A204.1 (cell line): ENCODE results near the gene LHFPL5.

ENCODE experiments used
- FAIRE-seq: peaks from 2 replicates; lab custom pipeline; 2012; peaks lifted over from hg19 to GRCh38; lab: Jason Lieb, UNC

The LHFPL5 gene

DNA sequence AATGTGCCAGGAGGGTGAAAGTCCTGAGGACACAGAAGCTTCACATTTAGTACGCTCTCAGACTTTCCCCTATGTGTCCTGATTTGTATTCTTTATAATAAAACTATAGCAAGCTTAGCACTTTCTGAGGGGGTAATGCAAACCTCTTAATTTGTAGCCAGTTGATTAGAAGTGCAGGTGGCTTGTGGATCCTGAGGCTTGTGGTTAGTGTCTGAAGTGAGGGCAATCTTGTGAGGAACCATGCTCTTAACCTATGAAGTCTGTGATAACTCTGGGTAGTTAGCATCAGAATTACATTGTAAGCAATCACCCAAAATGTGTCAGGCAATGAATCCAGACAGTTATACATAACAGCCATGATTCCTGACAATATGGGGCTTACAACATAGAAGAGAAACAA is 51.1 kb downstream of the LHFPL5 start:
- no peak for FAIRE-seq

DNA sequence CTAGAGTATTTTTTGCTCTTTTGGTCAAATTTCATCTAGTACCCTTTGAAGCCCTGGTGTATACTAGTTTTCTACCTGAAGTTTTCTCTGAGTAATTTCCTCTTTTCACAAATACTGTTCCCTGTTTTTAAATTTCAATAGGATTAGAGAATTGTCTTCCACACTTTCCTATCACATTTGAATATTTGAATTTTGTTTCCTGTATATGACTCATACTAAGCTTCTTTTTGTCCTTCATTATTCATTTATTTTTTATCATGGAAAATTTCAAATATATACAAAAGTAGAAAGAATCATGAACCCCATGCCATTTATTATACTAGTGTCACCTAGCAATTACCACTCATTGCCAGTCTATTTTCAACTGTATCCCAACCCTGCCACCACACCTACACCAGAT is 52.7 kb downstream of the LHFPL5 start:
- no peak for FAIRE-seq

DNA sequence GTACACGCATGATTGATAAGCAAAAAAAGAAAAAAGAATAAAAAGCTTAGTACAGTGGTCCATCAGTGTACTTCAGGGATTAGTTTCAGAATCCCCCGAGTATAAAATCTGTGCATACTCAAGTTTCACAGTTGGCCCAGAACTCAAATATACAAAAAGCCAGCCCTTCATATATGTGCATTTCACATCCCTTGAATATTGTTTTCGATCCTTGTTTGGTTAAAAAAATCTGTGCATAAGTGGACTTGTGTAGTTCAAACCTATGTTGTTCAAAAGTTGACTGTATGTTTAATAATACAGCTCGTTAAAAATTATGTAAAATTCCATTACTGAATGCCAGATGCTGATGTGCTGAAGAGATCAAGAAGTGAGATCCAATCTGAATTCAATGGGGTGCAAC is 54.2 kb downstream of the LHFPL5 start:
- no peak for FAIRE-seq
